ENCODE data around the gene FHIT.

DNA sequence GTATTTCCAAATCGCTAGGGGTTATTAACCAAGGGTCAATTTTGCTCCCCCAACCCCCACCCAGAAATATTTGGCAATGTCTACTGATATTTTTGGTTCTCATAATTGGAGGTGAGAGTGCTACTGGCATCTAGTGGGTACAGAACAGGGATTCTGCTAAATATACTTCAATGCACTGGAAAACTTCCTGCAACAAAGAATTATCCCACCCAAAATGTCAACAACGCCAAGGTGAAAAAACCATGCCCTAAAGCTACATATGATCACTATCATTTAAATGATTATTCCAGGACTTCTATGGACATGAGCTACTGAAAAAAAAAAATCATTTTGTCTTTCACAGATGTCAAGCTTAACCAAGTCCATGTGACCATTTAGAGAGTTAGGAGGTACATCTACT, 867.9 kb downstream of the FHIT start:
- TF ChIP-seq, protein P1, sequence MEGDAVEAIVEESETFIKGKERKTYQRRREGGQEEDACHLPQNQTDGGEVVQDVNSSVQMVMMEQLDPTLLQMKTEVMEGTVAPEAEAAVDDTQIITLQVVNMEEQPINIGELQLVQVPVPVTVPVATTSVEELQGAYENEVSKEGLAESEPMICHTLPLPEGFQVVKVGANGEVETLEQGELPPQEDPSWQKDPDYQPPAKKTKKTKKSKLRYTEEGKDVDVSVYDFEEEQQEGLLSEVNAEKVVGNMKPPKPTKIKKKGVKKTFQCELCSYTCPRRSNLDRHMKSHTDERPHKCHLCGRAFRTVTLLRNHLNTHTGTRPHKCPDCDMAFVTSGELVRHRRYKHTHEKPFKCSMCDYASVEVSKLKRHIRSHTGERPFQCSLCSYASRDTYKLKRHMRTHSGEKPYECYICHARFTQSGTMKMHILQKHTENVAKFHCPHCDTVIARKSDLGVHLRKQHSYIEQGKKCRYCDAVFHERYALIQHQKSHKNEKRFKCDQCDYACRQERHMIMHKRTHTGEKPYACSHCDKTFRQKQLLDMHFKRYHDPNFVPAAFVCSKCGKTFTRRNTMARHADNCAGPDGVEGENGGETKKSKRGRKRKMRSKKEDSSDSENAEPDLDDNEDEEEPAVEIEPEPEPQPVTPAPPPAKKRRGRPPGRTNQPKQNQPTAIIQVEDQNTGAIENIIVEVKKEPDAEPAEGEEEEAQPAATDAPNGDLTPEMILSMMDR (IDR thresholded peaks at IDR 0.05) = no peak
- no peak for TF ChIP-seq POLR2A (IDR thresholded peaks at IDR 0.05)
- TF ChIP-seq EP300 (IDR thresholded peaks at IDR 0.05) = no peak
